Transverse colon (tissue), 4 donors: Measurements from ENCODE around the gene CLDN34.

ENCODE experiments used
- CTCF ChIP-seq, 5 experiments: fragments of 200-600 bp in 3 of 5; fragments of 450-650 bp in 2 of 5; sonication (generic) in 3 of 5; IDR thresholded peaks; 1 replicate in 2 of 5; 2 replicates in 3 of 5; pipeline ENCODE4 v1.5.1; 2016 to 2017; ENCODE audit warnings: antibody characterized with exemption in 5 of 5, inconsistent platforms in 3 of 5, mild to moderate bottlenecking in 2 of 5, moderate library complexity in 1 of 5
- EP300 ChIP-seq: sonication (generic); formaldehyde crosslinking; IDR thresholded peaks from one replicate; pipeline ENCODE4 v1.6.1; 2017; ENCODE audit warnings: antibody characterized with exemption, low read depth
- POLR2A ChIP-seq: fragments of 450-650 bp; IDR thresholded peaks from one replicate; pipeline ENCODE4 v1.6.1; 2016; ENCODE audit warnings: antibody characterized with exemption, mild to moderate bottlenecking, moderate library complexity
- POLR2AphosphoS5 ChIP-seq, 3 donors: sonication (generic); formaldehyde crosslinking; IDR thresholded peaks; one replicate each; pipeline ENCODE4 v1.6.1; 2016; ENCODE audit warnings: antibody characterized with exemption in 3 of 3

- TF ChIP-seq POLR2A (no peak), CTCF (IDR thresholded peaks at IDR 0.05) (no peak), EP300 (no peak), POLR2AphosphoS5 (IDR thresholded peaks at IDR 0.05) (no peak)
Observed at GRCh38 chrX:9980927-9981326, 13.8 kb downstream of the CLDN34 start.
